Transverse colon (tissue), 4 donors: ENCODE measurements around the gene DNAH7. TPM values are rescaled to one million over a fixed set of nuclear protein-coding genes. Genes with fewer than 3 reads are reported as not detected.

Source experiments
- DNase-seq: peaks from one replicate; pipeline ENCODE4 v3.0.0-alpha.2; 2019
- H3K27ac ChIP-seq, 4 donors: fragments of 200-600 bp; sonication (generic); 2 replicates each; pipeline ENCODE4 v1.5.1; 2016 to 2018; ENCODE audit warnings: inconsistent platforms in 4 of 4
- H3K27me3 ChIP-seq: fragments of 200-600 bp; sonication (generic); 2 replicates; pipeline ENCODE4 v1.5.1; 2017; ENCODE audit warnings: inconsistent platforms
- H3K36me3 ChIP-seq, 4 donors: fragments of 200-600 bp; sonication (generic); 2 replicates each; pipeline ENCODE4 v1.5.1; 2017 to 2019; ENCODE audit warnings: inconsistent platforms in 4 of 4
- H3K4me1 ChIP-seq, 4 donors: fragments of 200-600 bp; sonication (generic); 2 replicates each; pipeline ENCODE4 v1.5.1; 2017 to 2020; ENCODE audit warnings: inconsistent platforms in 4 of 4
- H3K4me3 ChIP-seq, 4 donors: fragments of 200-600 bp; sonication (generic); 1 replicate in 1 of 4; 2 replicates in 3 of 4; pipeline versions ENCODE4 v1.5.1 to v1.6.1; 2017 to 2019; ENCODE audit warnings: inconsistent platforms in 4 of 4
- H3K9me3 ChIP-seq, 2 donors: fragments of 200-600 bp; sonication (generic); 2 replicates each; pipeline ENCODE4 v1.5.1; 2017 to 2019; ENCODE audit warnings: inconsistent platforms in 2 of 2
- CTCF ChIP-seq, 5 experiments: fragments of 200-600 bp in 3 of 5; fragments of 450-650 bp in 2 of 5; sonication (generic) in 3 of 5; IDR thresholded peaks; 1 replicate in 2 of 5; 2 replicates in 3 of 5; pipeline ENCODE4 v1.5.1; 2016 to 2017; ENCODE audit warnings: antibody characterized with exemption in 5 of 5, inconsistent platforms in 3 of 5, mild to moderate bottlenecking in 2 of 5, moderate library complexity in 1 of 5
- EP300 ChIP-seq: sonication (generic); formaldehyde crosslinking; IDR thresholded peaks from one replicate; pipeline ENCODE4 v1.6.1; 2017; ENCODE audit warnings: antibody characterized with exemption, low read depth
- POLR2A ChIP-seq: fragments of 450-650 bp; IDR thresholded peaks from one replicate; pipeline ENCODE4 v1.6.1; 2016; ENCODE audit warnings: antibody characterized with exemption, mild to moderate bottlenecking, moderate library complexity
- POLR2AphosphoS5 ChIP-seq, 3 donors: sonication (generic); formaldehyde crosslinking; IDR thresholded peaks; one replicate each; pipeline ENCODE4 v1.6.1; 2016; ENCODE audit warnings: antibody characterized with exemption in 3 of 3
- WGBS, 2 donors: methylation state at CpG; one replicate each; pipeline ENCODE4 v1.1.5; 2018; ENCODE audit warnings: low coverage in 1 of 2; 5-methylcytosine and 5-hydroxymethylcytosine counted together
- in situ Hi-C, 4 donors: fragments of 200-750 bp; cut with MboI; loops; one replicate each; pipeline versions ENCODE4 v1.15.0 to v1.15.1; 2017; ENCODE audit warnings: low sequenced_read_pairs in 3 of 4, low pct_ligation_motif_present in 1 of 4, low pct_unique_long_range_greater_than_20kb in 1 of 4
- intact Hi-C: fragments of 100-400 bp; cut with DNase I; formaldehyde crosslinking; loops from one replicate; pipeline ENCODE4 v1.15.1; 2023; ENCODE audit warnings: low total_unique reads
- total RNA-seq, 4 donors: library from RNA; depleted of rRNA; stranded (reverse); fragments of >200 nt; gene quantifications; one replicate each; pipeline ENCODE4 v1.1.0, GENCODE V29; 2016

DNAH7 gene
- total RNA-seq, 4 donors from 2014 or later = 1.8 to 56.9 (median 8.1) TPM

GRCh38 chr2:195820867-195821565, 247.6 kb downstream of the DNAH7 start:
- intact Hi-C loops = no loop called here
- no peak for DNase-seq
- WGBS, 2 donors = 90 to 97% methylated on average over 2 to 3 of the region's 3 CpGs

GRCh38 chr2:195820373-195820772, 248.3 kb downstream of the DNAH7 start:
- Histone ChIP-seq H3K4me3 (no peak overlapping the region), H3K4me1 (peaks cover 0 to 4% (median 1%) of the 10 kb centered on the region in 4 donors), H3K9me3 (no peaks in the 10 kb centered on the region), H3K36me3 (no peaks in the 10 kb centered on the region), H3K27ac (no peak overlapping the region), H3K27me3 (no peaks in the 10 kb centered on the region)
- in situ Hi-C loops = no loop called here
- DNase-seq = no peak
- WGBS, 2 donors = 91 to 93% methylated on average over 3 of the region's 3 CpGs
- intact Hi-C loops = no loop called here
- no peak for TF ChIP-seq POLR2AphosphoS5 (IDR thresholded peaks at IDR 0.05)
- TF ChIP-seq EP300 = no peak
- no peak for TF ChIP-seq POLR2A
- TF ChIP-seq CTCF (IDR thresholded peaks at IDR 0.05) = no peak

More at GRCh38 chr2:195820867-195821565, 247.6 kb downstream of the DNAH7 start:
- Histone ChIP-seq H3K4me3 (no peak overlapping the region), H3K27me3 (no peaks in the 10 kb centered on the region), H3K27ac (no peak overlapping the region), H3K36me3 (no peaks in the 10 kb centered on the region), H3K9me3 (no peaks in the 10 kb centered on the region), H3K4me1 (peaks cover 0 to 4% (median 1%) of the 10 kb centered on the region in 4 donors)
- TF ChIP-seq EP300 = no peak
- TF ChIP-seq POLR2AphosphoS5 (IDR thresholded peaks at IDR 0.05) = no peak
- TF ChIP-seq CTCF (IDR thresholded peaks at IDR 0.05) = no peak
- no peak for TF ChIP-seq POLR2A
- in situ Hi-C loops = no loop called here

GRCh38 chr2:195819276-195819675, 249.4 kb downstream of the DNAH7 start:
- TF ChIP-seq EP300 = no peak
- no peak for TF ChIP-seq POLR2AphosphoS5 (IDR thresholded peaks at IDR 0.05)
- TF ChIP-seq POLR2A = no peak
- TF ChIP-seq CTCF (IDR thresholded peaks at IDR 0.05) = no peak
- intact Hi-C loops = no loop called here
- 71 to 75% methylated on average over 1 of the region's 1 CpG for WGBS, 2 donors

GRCh38 chr2:195818526-195818925, 250.1 kb downstream of the DNAH7 start:
- intact Hi-C loops (no loop called here), in situ Hi-C loops (no loop called here)
- Histone ChIP-seq H3K36me3 (no peaks in the 10 kb centered on the region), H3K9me3 (no peaks in the 10 kb centered on the region), H3K4me1 (peaks cover 0 to 4% (median 1%) of the 10 kb centered on the region in 4 donors), H3K4me3 (no peak overlapping the region), H3K27me3 (no peaks in the 10 kb centered on the region), H3K27ac (peak overlapping the region in 2 of 4 donors; percentile 10 to 26)
- WGBS, 2 donors = 28 to 44% methylated on average over 3 of the region's 3 CpGs
- peak; percentile 9 for DNase-seq
- no peak for TF ChIP-seq POLR2A
- no peak for TF ChIP-seq EP300
- TF ChIP-seq POLR2AphosphoS5 (IDR thresholded peaks at IDR 0.05) = no peak
- TF ChIP-seq CTCF (IDR thresholded peaks at IDR 0.05) = no peak

More at GRCh38 chr2:195819276-195819675, 249.4 kb downstream of the DNAH7 start:
- H3K4me1 ChIP-seq = peaks cover 0 to 4% (median 1%) of the 10 kb centered on the region in 4 donors
- no peak for DNase-seq
- no peaks in the 10 kb centered on the region for H3K36me3 ChIP-seq
- in situ Hi-C loops = no loop called here
- H3K9me3 ChIP-seq = no peaks in the 10 kb centered on the region
- no peak overlapping the region for H3K27ac ChIP-seq
- no peaks in the 10 kb centered on the region for H3K27me3 ChIP-seq
- no peak overlapping the region for H3K4me3 ChIP-seq
